Measurements from ENCODE around the gene CAPN2.

Gene CAPN2

GRCh38 chr1:223788746-223789415, 76.5 kb downstream of the CAPN2 start (continued):
- TF ChIP-seq OSR1 (CRISPR knock-in tag; IDR thresholded peaks at IDR 0.05) (no peak), ESRRG (CRISPR knock-in tag; IDR thresholded peaks at IDR 0.05) (no peak), TOX (CRISPR knock-in tag; IDR thresholded peaks at IDR 0.05; ENCODE audit: borderline replicate concordance) (no peak), BACH2 (CRISPR knock-in tag; IDR thresholded peaks at IDR 0.05; ENCODE audit: borderline replicate concordance) (no peak), ZC3H10 (CRISPR knock-in tag; IDR thresholded peaks at IDR 0.05) (no peak)

- TF ChIP-seq ZNF70 (CRISPR knock-in tag; IDR thresholded peaks at IDR 0.05) (no peak), CSDC2 (CRISPR knock-in tag; IDR thresholded peaks at IDR 0.05) (no peak), ARNTL (CRISPR knock-in tag; IDR thresholded peaks at IDR 0.05; ENCODE audit: borderline replicate concordance, low read depth) (no peak), RARB (CRISPR knock-in tag; IDR thresholded peaks at IDR 0.05) (no peak), ESRRG (CRISPR knock-in tag; IDR thresholded peaks at IDR 0.05) (no peak), SNAI2 (CRISPR knock-in tag; IDR thresholded peaks at IDR 0.05) (no peak), TSHZ2 (CRISPR knock-in tag; IDR thresholded peaks at IDR 0.05) (no peak), PPARA (CRISPR knock-in tag; IDR thresholded peaks at IDR 0.05; ENCODE audit: borderline replicate concordance) (no peak)
- no peak for ATAC-seq
Measured at GRCh38 chr1:223792046-223792445, 79.7 kb downstream of the CAPN2 start.

GRCh38 chr1:223793716-223794115, 81.4 kb downstream of the CAPN2 start:
- TF ChIP-seq TOX (CRISPR knock-in tag; IDR thresholded peaks at IDR 0.05; ENCODE audit: borderline replicate concordance) (no peak), ARNTL (CRISPR knock-in tag; IDR thresholded peaks at IDR 0.05; ENCODE audit: borderline replicate concordance, low read depth) (no peak), ZC3H10 (CRISPR knock-in tag; IDR thresholded peaks at IDR 0.05) (no peak), POU6F1 (CRISPR knock-in tag; IDR thresholded peaks at IDR 0.05; ENCODE audit: borderline replicate concordance, low read depth) (no peak), ZFP30 (CRISPR knock-in tag; IDR thresholded peaks at IDR 0.05) (no peak), SNAI2 (CRISPR knock-in tag; IDR thresholded peaks at IDR 0.05) (no peak), CREB5 (CRISPR knock-in tag; IDR thresholded peaks at IDR 0.05; ENCODE audit: low read depth) (no peak), ZNF565 (CRISPR knock-in tag; conservative IDR thresholded peaks at IDR 0.05; ENCODE audit: low read depth) (no peak), OSR1 (CRISPR knock-in tag; IDR thresholded peaks at IDR 0.05) (no peak), TCF4 (CRISPR knock-in tag; IDR thresholded peaks at IDR 0.05; ENCODE audit: borderline replicate concordance) (no peak), ZNF8 (CRISPR knock-in tag; IDR thresholded peaks at IDR 0.05) (no peak)
- no peak for ATAC-seq

GRCh38 chr1:223794136-223794880, 82.0 kb downstream of the CAPN2 start:
- no peak for ATAC-seq
- TF ChIP-seq ZNF8 (CRISPR knock-in tag; IDR thresholded peaks at IDR 0.05) (no peak), ARNTL (CRISPR knock-in tag; IDR thresholded peaks at IDR 0.05; ENCODE audit: borderline replicate concordance, low read depth) (no peak), GLIS3 (CRISPR knock-in tag; IDR thresholded peaks at IDR 0.05) (no peak), TOX (CRISPR knock-in tag; IDR thresholded peaks at IDR 0.05; ENCODE audit: borderline replicate concordance) (no peak), ISL1 (CRISPR knock-in tag; IDR thresholded peaks at IDR 0.05) (no peak), ESRRG (CRISPR knock-in tag; IDR thresholded peaks at IDR 0.05) (no peak), ZC3H10 (CRISPR knock-in tag; IDR thresholded peaks at IDR 0.05) (no peak), ZNF70 (CRISPR knock-in tag; IDR thresholded peaks at IDR 0.05) (no peak), ZNF565 (CRISPR knock-in tag; conservative IDR thresholded peaks at IDR 0.05; ENCODE audit: low read depth) (no peak), TSHZ2 (CRISPR knock-in tag; IDR thresholded peaks at IDR 0.05) (no peak), BACH2 (CRISPR knock-in tag; IDR thresholded peaks at IDR 0.05; ENCODE audit: borderline replicate concordance) (no peak), TCF4 (CRISPR knock-in tag; IDR thresholded peaks at IDR 0.05; ENCODE audit: borderline replicate concordance) (no peak), POU6F1 (CRISPR knock-in tag; IDR thresholded peaks at IDR 0.05; ENCODE audit: borderline replicate concordance, low read depth) (no peak), OSR1 (CRISPR knock-in tag; IDR thresholded peaks at IDR 0.05) (no peak), CSDC2 (CRISPR knock-in tag; IDR thresholded peaks at IDR 0.05) (no peak), CREB5 (CRISPR knock-in tag; IDR thresholded peaks at IDR 0.05; ENCODE audit: low read depth) (no peak)

Measured in SK-N-SH treated with all-trans-retinoic acid at 6 μM for 48 hours (cell line).